Upper lobe of left lung (tissue), 6 donors: ENCODE measurements around the gene ODAD2. TPM values are rescaled to one million over a fixed set of nuclear protein-coding genes. Genes with fewer than 3 reads are reported as not detected.

ENCODE experiments used
- ATAC-seq, 2 donors: fragments of 200-7000 bp; cut with Tn5 transposase; one replicate each; pipeline ENCODE4 v1.9.1; 2022; ENCODE audit warnings: mild to moderate bottlenecking in 2 of 2, moderate library complexity in 2 of 2; ENCODE audit not compliant: low FRiP score in 2 of 2
- DNase-seq, 2 donors: peaks; one replicate each; pipeline ENCODE4 v3.0.0-alpha.2; 2019 to 2020
- H3K27ac ChIP-seq, 4 donors: fragments of 200-600 bp; sonication (generic); one replicate each; pipeline ENCODE4 v1.5.1; 2016 to 2019
- H3K27me3 ChIP-seq, 4 donors: fragments of 200-600 bp; sonication (generic); one replicate each; pipeline ENCODE4 v1.5.1; 2017 to 2019
- H3K36me3 ChIP-seq, 4 donors: fragments of 200-600 bp; sonication (generic); one replicate each; pipeline ENCODE4 v1.5.1; 2016 to 2019
- H3K4me1 ChIP-seq, 4 donors: fragments of 200-600 bp; sonication (generic); one replicate each; pipeline ENCODE4 v1.5.1; 2018 to 2019
- H3K4me3 ChIP-seq, 4 donors: fragments of 200-600 bp; sonication (generic); one replicate each; pipeline ENCODE4 v1.5.1; 2017 to 2019; ENCODE audit warnings: mild to moderate bottlenecking in 2 of 4, moderate library complexity in 1 of 4
- H3K9me3 ChIP-seq, 4 donors: fragments of 200-600 bp; sonication (generic); one replicate each; pipeline ENCODE4 v1.5.1; 2018 to 2019
- CTCF ChIP-seq, 6 experiments: fragments of 450-650 bp in 4 of 6; fragments of 200-600 bp in 2 of 6; sonication (generic) in 2 of 6; IDR thresholded peaks; one replicate each; pipeline ENCODE4 v1.5.1; 2016 to 2019; ENCODE audit warnings: antibody characterized with exemption in 6 of 6
- EP300 ChIP-seq, 4 donors: sonication (generic); formaldehyde crosslinking; IDR thresholded peaks; one replicate each; pipeline ENCODE4 v1.5.1; 2017; ENCODE audit warnings: antibody characterized with exemption in 4 of 4, control low read depth in 2 of 4
- POLR2A ChIP-seq, 4 donors: fragments of 450-650 bp; IDR thresholded peaks; one replicate each; pipeline ENCODE4 v1.5.1; 2016 to 2017; ENCODE audit warnings: antibody characterized with exemption in 4 of 4, mild to moderate bottlenecking in 2 of 4
- POLR2AphosphoS5 ChIP-seq, 2 donors: sonication (generic); formaldehyde crosslinking; IDR thresholded peaks; one replicate each; pipeline ENCODE4 v1.5.1; 2017; ENCODE audit warnings: antibody characterized with exemption in 2 of 2
- WGBS, 2 donors: methylation state at CpG; one replicate each; pipeline ENCODE4 v1.1.5; 2017 to 2018; 5-methylcytosine and 5-hydroxymethylcytosine counted together
- total RNA-seq, 6 donors: library from RNA; depleted of rRNA in 4 of 6; stranded (reverse); fragments of >200 nt in 4 of 6; gene quantifications; one replicate each; pipeline versions ENCODE4 v1.1.0 to v1.2.1, GENCODE V29; 2016 to 2021
- donor health status: DM: no; HTN: no; CAD: no; lungs with moderate emphysema.
- donor health status: DM: no; HTN: yes; CAD: no; lungs with severe emphysema.

ODAD2 gene
- total RNA-seq, 6 donors from 2014 or later: 0.43 to 19.3 (median 3.5) TPM

GRCh38 chr10:28020993-28021982 lies 22.4 kb upstream of the ODAD2 start:
- no peaks in the 10 kb centered on the region for H3K27me3 ChIP-seq
- no peak for ATAC-seq
- no peak overlapping the region for H3K27ac ChIP-seq
- no peaks in the 10 kb centered on the region for H3K36me3 ChIP-seq
- no peak for DNase-seq
- 76 to 87% methylated on average over 5 of the region's 5 CpGs for WGBS, 2 donors
- TF ChIP-seq POLR2A (IDR thresholded peaks at IDR 0.05): no peak
- TF ChIP-seq POLR2AphosphoS5 (IDR thresholded peaks at IDR 0.05): no peak
- TF ChIP-seq CTCF (IDR thresholded peaks at IDR 0.05): no peak
- no peak for TF ChIP-seq EP300 (IDR thresholded peaks at IDR 0.05)
- H3K4me1 ChIP-seq: no peaks in the 10 kb centered on the region
- no peaks in the 10 kb centered on the region for H3K9me3 ChIP-seq
- no peak overlapping the region for H3K4me3 ChIP-seq

GRCh38 chr10:28020080-28020860 lies 21.4 kb upstream of the ODAD2 start:
- ATAC-seq: no peak
- WGBS, 2 donors: 89 to 93% methylated on average over 9 to 12 of the region's 12 CpGs
- H3K4me1 ChIP-seq: no peaks in the 10 kb centered on the region
- no peaks in the 10 kb centered on the region for H3K27me3 ChIP-seq
- no peak for DNase-seq
- no peak overlapping the region for H3K4me3 ChIP-seq
- no peak for TF ChIP-seq POLR2A (IDR thresholded peaks at IDR 0.05)
- no peak for TF ChIP-seq EP300 (IDR thresholded peaks at IDR 0.05)
- TF ChIP-seq CTCF (IDR thresholded peaks at IDR 0.05): no peak
- no peak for TF ChIP-seq POLR2AphosphoS5 (IDR thresholded peaks at IDR 0.05)
- H3K9me3 ChIP-seq: no peaks in the 10 kb centered on the region
- no peaks in the 10 kb centered on the region for H3K36me3 ChIP-seq
- H3K27ac ChIP-seq: no peak overlapping the region

- ATAC-seq: no peak
- Histone ChIP-seq H3K27ac (no peak overlapping the region), H3K4me1 (no peaks in the 10 kb centered on the region)
Observed at GRCh38 chr10:28014651-28015050, 15.8 kb upstream of the ODAD2 start.

GRCh38 chr10:28012990-28013515 lies 14.2 kb upstream of the ODAD2 start:
- Histone ChIP-seq H3K4me1 (no peaks in the 10 kb centered on the region), H3K36me3 (no peaks in the 10 kb centered on the region), H3K27ac (no peak overlapping the region), H3K9me3 (no peaks in the 10 kb centered on the region), H3K27me3 (no peaks in the 10 kb centered on the region), H3K4me3 (no peak overlapping the region)
- 61 to 67% methylated on average over 2 of the region's 2 CpGs for WGBS, 2 donors
- DNase-seq (no peak), ATAC-seq (no peak)
- TF ChIP-seq POLR2A (IDR thresholded peaks at IDR 0.05): no peak
- no peak for TF ChIP-seq CTCF (IDR thresholded peaks at IDR 0.05)
- no peak for TF ChIP-seq EP300 (IDR thresholded peaks at IDR 0.05)
- TF ChIP-seq POLR2AphosphoS5 (IDR thresholded peaks at IDR 0.05): no peak

More at GRCh38 chr10:28014651-28015050, 15.8 kb upstream of the ODAD2 start:
- Histone ChIP-seq H3K4me3 (no peak overlapping the region), H3K27me3 (no peaks in the 10 kb centered on the region), H3K9me3 (no peaks in the 10 kb centered on the region), H3K36me3 (no peaks in the 10 kb centered on the region)
- DNase-seq: no peak
- no peak for TF ChIP-seq POLR2AphosphoS5 (IDR thresholded peaks at IDR 0.05)
- no peak for TF ChIP-seq EP300 (IDR thresholded peaks at IDR 0.05)
- TF ChIP-seq POLR2A (IDR thresholded peaks at IDR 0.05): no peak
- TF ChIP-seq CTCF (IDR thresholded peaks at IDR 0.05): no peak
